Camera-type eye (tissue), 1 donor: ENCODE data around the gene RBM15B. TPM values are rescaled to one million over a fixed set of nuclear protein-coding genes. Genes with fewer than 3 reads are reported as not detected.

ENCODE experiments used
- total RNA-seq: library from RNA; depleted of rRNA; stranded (reverse); fragments of >200 nt; gene quantifications from one replicate; pipeline ENCODE4 v1.2.3, GENCODE V29; 2014

RBM15B gene, protein sequence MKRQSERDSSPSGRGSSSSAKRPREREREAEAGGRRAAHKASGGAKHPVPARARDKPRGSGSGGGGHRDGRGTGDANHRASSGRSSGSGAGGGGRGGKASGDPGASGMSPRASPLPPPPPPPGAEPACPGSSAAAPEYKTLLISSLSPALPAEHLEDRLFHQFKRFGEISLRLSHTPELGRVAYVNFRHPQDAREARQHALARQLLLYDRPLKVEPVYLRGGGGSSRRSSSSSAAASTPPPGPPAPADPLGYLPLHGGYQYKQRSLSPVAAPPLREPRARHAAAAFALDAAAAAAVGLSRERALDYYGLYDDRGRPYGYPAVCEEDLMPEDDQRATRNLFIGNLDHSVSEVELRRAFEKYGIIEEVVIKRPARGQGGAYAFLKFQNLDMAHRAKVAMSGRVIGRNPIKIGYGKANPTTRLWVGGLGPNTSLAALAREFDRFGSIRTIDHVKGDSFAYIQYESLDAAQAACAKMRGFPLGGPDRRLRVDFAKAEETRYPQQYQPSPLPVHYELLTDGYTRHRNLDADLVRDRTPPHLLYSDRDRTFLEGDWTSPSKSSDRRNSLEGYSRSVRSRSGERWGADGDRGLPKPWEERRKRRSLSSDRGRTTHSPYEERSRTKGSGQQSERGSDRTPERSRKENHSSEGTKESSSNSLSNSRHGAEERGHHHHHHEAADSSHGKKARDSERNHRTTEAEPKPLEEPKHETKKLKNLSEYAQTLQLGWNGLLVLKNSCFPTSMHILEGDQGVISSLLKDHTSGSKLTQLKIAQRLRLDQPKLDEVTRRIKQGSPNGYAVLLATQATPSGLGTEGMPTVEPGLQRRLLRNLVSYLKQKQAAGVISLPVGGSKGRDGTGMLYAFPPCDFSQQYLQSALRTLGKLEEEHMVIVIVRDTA
- 39.3 TPM for total RNA-seq

GRCh38 chr3:51391075-51391565 lies at the start of gene RBM15B:
Gene RBM15B (plus strand): TSS chr3:51391285. CDS start chr3:51391400, 115 bp downstream.

DNA sequence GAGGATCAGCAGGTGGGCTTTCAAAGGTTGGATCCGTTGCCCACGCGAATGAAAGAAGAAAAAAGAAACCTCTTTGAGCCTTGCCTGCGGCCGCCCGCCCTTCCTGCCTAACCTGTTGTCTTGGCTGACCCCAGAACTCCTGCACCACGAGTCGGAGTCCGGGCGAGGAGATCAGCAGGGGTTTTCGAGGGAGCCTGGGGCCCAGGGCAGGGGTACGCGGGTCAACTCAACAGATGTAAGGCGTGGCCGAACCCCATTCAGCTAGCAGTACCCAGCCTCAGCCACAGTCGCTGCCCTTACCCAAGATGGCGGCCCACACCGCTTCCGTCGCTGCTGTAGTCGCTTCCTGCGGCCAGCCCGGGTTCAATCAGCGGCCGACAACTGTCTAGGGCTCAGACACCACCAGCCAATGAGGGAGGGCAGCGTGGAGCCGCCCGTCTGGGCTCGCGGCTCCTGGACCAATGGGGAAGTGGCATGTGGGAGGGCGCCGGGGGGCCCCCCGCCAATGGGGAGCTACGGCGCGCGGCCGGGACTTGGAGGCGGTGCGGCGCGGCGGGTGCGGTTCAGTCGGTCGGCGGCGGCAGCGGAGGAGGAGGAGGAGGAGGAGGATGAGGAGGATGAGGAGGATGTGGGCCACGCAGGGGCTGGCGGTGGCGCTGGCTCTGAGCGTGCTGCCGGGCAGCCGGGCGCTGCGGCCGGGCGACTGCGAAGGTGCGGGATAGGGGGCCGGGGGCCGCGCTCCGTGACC lies 6.2 kb upstream of the RBM15B start, which contains the start of gene MANF:
Gene MANF, plus strand, starts transcription at position 566 of the 748 bp plus-strand sequence. Its CDS starts 52 bp downstream, at position 618.

Other genes with a start within 250 kb of the RBM15B start
- 27.1 TPM for gene MANF, start 6.0 kb upstream of the RBM15B start, total RNA-seq
- 29.8 TPM for gene DCAF1, start 108.7 kb downstream of the RBM15B start, total RNA-seq
- 32.2 TPM for gene RAD54L2, start 147.4 kb downstream of the RBM15B start, total RNA-seq